ENCODE measurements around the gene GFRA1. TPM values are rescaled to one million over a fixed set of nuclear protein-coding genes. Genes with fewer than 3 reads are reported as not detected.

Gene GFRA1
- total and polyA plus RNA-seq, 2 of the 8 experiments (the other 6 are each of a cell fraction or from before 2014, with no cell fraction given), result 1.1 to 2.0 TPM

Other genes with a start within 250 kb of the GFRA1 start
- gene CCDC172, start 51.2 kb upstream of the GFRA1 start, total RNA-seq (2021; fragmentation: NEBNext Ultra II Directional; extraction: Animal tissue kit (Norgen Biotek cat#: 25700)), result 1.7 and 3.6 TPM in 2 replicates
- gene CCDC172, start 51.2 kb upstream of the GFRA1 start, polyA plus RNA-seq (2011; rRNA removed), result 0.91 and 1.1 TPM in 2 replicates
- gene PNLIPRP3, start 154.6 kb upstream of the GFRA1 start, total RNA-seq (2021; fragmentation: NEBNext Ultra II Directional; extraction: Animal tissue kit (Norgen Biotek cat#: 25700)), result not detected in 2 replicates
- not detected in 2 replicates for gene PNLIPRP3, start 154.6 kb upstream of the GFRA1 start, polyA plus RNA-seq (2011; rRNA removed)